Stimulated activated CD4-positive, alpha-beta T cell treated with anti-CD3 and anti-CD28 coated beads, Interleukin-1b, Interleukin-23, amount 100 ng/mL, for 24 hours (primary cell): ENCODE data around the gene INSYN1.

Experiments
- DNase-seq, 4 experiments: peaks; one replicate each; pipeline ENCODE4 v3.0.0-alpha.2; 2020; ENCODE audit warnings: low read depth in 4 of 4, low spot score in 1 of 4

INSYN1 gene

GRCh38 chr15:73779974-73780373 is 26.8 kb upstream of the INSYN1 start:
- DNase-seq = no peak

DNA sequence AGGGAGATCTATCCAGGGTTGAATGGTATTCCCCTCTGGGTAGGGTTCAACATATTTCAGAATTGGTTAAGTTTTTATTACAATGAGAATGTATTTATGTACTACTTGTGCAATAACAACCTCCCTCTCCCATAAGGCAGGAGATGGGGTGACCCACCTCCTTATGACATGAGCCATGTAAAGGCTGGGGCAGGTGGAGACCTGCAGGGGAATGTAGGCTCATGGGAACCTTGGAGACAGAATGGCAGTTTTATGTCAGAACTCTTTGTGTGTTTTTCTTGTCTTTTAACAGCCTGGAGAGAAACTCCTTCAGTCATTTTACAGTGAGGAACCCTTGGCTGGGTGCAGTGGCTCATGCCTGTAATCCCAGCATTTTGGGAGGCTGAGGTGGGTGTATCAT is 24.6 kb upstream of the INSYN1 start:
- no peak for DNase-seq

DNA sequence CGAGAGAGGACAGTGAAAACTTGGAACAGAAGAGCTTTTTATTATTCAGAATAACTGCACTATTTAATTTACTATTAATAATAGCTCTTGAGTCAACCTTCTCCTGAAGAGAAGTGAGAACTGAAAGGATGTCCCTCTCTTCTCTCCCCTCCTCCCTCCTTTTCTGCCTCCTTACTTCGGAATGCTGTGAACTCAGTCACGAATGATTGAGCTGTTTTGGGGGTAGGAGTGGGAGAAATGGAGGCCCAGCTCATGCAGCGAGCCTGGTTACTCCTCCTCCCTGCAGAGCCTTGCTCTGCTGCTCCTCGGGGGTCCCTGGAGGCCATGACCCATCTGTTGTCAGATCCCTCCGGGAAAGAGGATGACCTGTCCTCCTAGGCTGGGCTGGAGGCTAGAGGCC is 20.3 kb upstream of the INSYN1 start:
- DNase-seq = no peak

DNA sequence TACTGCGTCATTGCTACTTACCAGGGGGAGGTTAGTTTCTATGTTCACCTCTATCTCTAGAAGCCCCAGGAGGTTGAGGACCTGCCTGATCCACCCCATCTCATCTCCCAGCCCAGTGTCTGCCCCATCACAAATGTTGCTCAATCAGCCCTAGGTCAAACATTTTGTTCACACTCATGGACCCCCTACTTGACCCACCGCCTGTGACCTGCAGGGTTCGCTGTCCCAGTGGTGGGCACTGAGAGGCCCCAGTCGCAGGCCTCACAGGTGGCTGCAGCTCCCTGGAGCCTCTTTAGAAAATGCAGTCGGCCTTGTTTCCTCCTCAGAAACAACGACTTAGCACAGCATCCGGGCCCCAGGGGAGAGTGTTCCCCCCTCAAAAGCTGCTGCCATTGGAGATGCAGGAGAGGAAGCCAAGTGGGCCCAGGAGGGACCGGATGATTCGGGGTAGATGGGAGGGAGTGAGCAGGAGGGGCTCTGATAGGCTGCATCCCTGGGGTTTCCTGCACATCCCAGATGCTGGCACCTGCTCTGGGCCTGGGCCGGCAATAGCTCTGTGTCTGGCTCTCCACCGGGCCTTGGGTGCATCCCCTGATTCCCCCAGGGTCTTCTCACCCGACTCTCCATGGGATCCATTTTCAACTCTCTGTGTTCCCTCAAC is 18.4 kb upstream of the INSYN1 start:
- DNase-seq = no peak

DNA sequence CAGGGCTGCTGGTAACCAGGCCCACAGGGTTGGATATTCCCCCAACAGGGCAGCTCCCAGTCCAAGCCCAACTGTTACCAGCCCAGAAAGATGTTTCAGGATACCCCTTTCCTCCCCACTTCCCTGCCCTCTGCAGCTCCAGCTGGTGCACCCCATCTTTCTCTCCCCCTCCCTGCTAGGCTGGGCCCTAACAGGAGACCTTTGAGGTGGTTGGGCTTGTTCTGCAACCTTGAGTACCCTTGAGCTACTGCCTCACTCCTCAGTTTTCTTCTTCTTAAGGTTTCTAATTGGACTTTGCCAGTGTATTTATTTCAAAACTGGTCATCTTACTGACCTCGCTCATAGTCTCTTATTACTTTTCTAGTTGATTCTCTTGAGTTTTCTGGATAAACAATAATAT is 16.9 kb upstream of the INSYN1 start:
- no peak for DNase-seq

DNA sequence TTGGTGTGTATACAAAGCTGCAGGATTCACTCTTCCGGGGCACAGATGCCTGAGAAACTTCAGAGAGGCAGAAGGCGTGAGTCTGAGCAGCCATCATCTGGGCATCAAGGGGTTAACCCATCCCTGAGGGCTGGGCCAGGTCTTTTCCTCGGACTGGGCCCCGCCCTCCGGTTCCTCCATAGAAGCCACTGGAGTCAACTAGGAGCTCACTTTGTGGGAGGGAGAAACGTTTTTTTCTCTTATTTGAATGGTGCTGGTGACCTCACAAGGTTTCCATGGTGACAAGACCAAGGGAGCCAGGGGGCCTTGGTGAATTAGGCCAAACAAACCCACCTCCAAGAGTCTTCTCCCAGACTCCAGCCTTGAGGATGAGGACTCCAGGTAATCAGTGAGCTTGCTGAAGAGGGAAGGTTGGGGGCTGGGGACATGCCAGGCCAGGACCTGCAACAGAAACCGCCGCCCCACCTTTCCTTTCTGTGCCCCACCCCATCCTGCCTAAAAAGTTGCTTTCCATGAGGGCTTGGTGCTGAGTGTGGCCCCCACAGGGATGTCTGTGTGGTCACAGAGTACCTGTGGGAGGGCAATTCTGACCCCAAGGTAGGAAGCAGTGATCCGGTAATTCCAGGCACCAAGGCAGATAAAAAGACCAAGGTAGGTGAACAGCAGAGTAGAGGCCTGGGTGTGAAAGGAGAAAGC is 14.8 kb upstream of the INSYN1 start:
- DNase-seq = no peak

DNA sequence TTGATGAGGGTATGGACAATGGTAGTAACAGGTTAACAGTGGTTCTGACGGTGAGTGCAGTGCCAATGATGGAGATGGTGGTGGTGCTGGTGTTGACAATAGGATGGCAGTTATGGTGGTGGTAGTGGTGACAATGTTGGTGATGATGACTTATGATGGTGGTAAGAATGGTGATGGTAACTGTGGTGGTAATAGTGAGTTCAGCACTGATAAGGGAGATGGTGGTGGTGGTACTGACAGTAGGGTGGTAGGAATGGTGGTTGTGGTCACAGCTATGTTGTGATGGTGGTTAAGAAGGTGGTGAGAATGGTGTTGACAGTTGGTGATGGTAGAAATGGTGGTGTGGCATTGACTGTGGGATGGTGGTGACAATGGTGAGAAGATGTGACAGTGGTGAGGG is 13.4 kb upstream of the INSYN1 start:
- no peak for DNase-seq

DNA sequence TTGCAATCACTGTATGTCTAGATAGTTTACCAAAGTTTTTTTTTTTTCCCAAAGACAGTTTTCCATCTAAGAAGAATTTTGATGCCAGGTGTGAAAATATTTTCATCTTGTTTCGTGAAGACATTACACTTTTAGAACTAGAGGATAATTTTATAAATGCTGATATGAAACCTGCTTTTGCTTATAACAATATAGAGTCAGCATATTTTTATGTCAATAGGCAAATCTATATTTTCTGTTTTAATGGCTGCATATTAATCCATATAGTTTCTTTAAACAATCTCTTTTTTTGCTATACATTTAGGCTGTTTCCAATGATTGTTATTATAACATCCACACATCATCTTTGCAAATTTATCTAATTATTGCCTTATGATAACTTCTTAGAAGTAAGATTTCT is 12.6 kb upstream of the INSYN1 start:
- DNase-seq = no peak

DNA sequence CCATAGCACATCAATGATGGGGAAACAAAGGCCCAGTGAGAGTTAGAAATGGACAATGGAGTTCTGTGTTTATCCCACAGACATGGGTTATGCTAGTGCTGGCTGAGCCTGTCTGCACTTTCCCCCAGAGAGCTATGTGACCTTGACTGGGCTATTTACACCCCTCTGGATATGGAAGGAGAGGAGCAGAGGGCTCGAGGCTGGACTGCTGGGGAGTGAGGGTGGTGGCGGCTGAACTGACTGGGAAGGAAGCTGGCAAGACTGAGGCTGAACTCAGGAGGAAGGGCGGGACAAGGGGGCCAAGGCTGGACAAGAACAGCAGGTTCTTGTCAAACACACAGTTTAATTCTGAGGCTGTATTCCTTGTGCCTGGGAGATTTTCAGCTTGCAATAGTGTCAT is 10.8 kb upstream of the INSYN1 start:
- DNase-seq = no peak

- no peak for DNase-seq
Observed at GRCh38 chr15:73760330-73761329, 7.5 kb upstream of the INSYN1 start.

DNA sequence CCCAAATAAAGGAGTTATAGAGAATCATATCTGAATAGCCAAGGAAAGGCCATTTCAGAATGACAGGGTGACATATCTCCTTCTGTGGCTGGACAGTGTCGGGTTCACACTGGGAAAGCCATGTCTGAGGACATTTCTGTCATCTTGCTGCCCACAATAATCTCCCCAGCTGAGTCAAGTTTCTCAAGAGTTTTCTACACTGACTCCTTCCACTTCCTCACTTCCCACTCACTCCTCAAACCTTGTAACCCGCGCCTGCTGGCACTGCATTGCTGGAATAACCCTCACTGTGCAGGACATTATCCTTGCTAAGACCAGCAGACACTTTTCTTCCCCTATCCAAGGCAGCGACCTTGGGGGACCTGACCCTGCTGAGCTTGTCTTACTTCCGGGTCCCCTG is 5.3 kb upstream of the INSYN1 start:
- no peak for DNase-seq

GRCh38 chr15:73757571-73757970 is 4.4 kb upstream of the INSYN1 start:
- no peak for DNase-seq

DNA sequence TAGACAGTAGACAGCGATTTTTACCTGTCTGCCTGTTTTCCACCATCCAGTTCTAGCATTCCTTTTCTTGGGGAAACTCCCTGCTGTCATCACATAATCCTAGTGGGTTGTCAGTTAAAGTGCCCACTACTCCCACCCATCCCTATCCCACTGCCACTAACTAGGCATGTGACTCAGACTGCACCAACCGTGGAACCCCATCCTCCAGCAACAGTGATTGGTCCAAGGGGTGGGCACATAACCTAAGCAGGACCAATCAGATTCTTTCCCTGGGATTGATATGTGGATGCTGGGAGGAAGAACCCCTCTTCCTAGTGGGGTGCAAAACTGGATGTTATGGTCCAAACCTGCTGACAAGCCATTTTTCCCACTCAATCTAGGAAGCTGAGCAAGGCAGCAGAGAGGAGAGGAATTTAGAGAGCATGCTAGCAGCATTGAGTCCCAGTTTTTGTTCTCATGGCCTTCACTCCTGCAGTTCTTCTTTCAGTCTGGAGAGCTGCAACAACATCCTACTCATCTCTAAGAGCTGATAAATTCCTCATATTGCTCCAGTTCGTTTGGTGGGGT is 3.9 kb upstream of the INSYN1 start:
- DNase-seq = no peak

DNA sequence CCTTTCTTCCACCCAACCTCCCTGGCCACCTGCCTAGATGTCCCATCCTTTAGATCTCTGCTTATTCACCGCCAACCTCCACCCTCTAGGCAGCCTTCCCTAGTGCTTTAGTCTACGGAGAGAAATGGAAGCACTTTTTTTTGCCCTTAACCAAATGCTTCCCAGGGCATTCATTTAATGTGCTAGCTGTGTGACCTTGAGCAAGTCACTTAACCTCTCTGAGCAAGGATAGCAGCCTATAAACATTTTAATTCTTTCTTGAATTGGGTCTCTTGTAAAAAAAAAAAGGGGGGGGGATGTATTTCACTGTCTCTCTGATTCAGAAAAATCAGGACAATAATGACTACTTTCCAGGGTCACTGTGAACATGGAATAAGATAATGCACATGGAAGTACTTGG is 3.2 kb upstream of the INSYN1 start:
- no peak for DNase-seq

- DNase-seq = no peak
Observed at GRCh38 chr15:73755946-73756345, 2.8 kb upstream of the INSYN1 start.

DNA sequence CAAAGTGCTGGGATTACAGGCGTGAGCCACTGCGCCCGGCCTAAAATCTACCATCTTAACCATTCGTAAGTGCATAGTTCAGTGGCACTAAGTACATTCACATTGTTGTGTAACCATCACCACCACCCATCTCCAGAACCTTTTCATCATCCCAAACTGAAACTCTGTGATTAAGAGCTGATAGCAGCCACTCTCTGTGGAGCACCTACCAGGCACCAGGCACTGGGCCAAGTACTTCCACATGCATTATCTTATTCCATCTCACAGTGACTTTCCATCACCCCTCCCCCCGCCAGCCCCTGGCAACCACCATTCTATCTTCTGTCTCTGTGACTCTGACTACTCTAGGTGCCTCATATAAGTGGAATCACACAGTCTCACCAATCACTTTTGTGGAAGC is 2.3 kb upstream of the INSYN1 start:
- no peak for DNase-seq

DNA sequence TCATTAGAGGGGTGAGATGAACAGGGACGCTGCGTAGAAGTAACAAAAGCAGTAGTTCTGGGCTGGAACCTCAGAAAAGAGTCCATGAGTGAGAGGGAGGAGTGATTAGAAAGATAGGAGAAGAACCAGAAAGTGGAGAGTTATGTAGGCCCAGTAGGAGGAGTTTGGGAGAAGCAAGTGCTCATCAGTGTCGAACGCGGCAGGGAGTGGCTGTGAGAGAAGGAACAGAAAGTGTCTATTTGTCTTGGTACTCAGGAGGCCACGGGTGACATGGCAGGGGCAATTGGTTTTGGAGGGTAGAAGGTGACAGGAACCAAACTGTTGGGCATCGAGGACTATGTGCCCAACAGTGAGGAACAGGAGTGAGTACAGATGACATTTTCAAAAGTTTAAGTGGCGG is 1.3 kb upstream of the INSYN1 start:
- DNase-seq = no peak

DNA sequence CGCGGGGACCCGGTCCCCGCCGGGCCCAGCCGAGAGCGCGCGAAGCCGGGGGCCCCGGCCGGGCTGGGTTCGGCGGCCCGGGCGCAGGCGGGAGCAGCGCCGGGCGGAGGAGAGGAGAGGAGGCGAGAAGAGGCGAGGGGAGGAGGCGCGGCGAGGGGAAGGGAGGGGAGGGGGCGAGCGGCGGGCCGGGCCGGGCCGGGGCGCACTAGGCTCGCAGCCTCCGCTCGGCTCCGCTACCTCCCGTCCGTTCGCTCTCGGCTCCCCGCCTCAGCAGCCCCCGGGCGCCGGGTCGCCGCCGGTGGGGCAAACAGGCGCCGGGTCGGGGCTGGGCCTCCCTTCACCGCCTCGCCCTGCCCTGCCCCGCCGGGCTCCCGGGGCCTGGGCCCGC is 351 bp downstream of the INSYN1 start:
- no peak for DNase-seq

DNA sequence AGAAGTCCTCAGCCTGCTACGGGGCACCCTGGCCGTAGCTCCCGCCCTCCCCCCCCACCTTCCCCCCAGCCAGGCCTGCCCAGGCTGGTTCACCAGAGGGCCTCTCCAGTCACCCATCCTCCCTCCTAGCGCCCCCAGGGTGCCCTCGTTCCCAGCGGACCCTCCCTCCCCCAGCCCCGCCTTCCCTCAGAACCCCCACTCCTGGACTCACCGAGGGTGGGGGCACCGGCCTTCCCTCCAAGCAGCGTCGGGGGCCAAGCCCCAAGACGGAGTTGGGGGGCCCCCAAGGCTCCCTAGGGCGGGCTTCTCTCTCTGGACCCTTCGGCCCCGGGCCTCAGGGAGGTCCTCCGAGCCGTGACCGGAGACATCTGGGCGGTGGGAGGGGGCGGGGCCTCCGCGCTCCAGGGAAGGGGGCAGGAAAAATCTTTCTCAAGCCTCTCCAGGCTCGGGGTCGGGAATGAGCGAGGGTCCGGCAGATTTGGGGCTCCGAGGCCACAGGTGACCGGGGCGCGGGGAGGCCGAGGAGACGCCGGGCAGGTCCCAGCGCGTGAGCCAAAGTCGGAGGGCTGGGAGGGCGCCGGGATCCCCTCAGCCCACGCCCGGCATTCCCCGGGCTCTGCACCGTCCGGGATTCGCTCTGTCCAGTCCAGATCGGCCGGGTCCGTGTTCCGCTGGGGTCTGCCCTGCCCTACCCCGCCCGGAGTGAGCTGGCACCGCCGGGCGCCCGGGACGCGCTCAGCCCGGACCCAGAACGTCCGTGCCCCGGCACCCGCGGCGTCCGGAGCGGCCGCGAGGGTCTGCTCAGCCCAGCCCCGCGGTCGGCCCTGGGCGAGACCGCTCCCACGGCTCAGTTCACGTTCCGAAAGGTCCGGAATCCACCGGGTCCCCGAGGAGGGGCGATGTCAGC is 999 bp downstream of the INSYN1 start:
- DNase-seq = no peak

DNA sequence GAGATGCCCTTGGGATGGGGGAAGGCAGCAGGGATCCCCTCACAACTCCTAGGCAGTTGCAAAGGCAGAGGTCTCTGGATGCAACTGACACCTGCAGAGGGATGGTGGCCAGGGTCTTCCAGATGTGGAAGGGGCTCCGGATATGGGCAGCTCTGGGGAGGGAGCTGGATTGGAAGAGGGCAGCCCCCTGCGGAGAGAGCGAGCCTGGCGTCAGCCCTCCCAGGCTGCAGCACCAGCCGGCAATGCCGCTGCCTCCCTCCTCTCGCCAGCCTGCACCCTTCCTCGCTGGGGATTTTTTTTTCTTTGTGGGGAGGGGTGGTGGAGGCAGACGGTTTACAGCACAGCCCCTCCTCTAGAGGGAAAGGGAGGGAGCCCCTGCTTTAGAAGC is 1.6 kb downstream of the INSYN1 start:
- no peak for DNase-seq

DNA sequence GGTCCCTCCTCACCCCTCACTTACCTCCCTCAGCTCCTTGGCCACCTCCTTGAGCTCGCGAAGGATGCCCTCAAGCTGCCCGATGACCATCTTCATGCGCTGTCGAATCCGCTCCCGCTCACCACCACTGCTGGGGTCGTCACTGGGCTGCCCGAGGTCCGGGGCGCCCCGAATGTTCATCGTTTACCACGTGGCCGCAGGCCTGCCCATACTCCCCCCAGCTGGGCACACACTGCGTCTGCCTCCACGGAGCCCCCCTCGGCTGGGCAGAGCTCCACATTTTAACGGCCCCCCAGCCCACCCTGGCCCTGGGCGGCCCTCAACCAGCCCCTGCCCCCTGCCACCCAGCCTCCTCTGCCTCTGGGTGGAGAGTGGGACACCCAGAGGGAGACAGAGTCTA is 2.2 kb downstream of the INSYN1 start:
- no peak for DNase-seq
